NCI-H82 treated with DMSO at 0.1 percent for 48 hours (cell line): ENCODE measurements around the gene MAZ.
"Not testable (repeated sequence)": the region's sequence is repeated elsewhere in the genome, so short reads cannot be mapped to it uniquely, and the experiment has no call there.

Source experiments
- DNase-seq: peaks from one replicate; lab custom pipeline; 2025; ENCODE audit not compliant: unreplicated experiment; lab: John Stamatoyannopoulos, UW

The MAZ gene

DNA sequence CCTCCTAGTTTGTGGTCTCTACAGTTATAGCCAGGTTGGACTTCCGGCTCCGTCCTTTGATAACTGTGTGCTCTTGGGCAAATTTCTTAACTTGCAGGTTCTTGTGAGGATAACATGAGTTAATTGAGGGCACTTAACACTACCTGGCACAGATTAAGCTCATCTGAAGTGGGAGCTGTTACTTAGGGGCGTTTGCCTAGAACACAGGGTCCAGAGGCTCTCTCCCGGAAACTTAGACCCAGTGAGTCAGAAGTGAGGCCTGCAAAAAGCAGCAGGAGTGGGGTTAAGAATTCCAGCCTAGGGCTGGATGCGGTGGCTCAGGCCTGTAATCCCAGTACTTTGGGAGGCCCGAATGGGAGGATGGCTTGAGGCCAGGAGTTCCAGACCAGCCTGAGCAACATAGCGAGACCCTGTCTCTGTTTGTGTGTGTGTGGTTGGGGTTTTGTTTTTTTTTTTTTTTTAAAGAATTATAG, 15.3 kb downstream of the MAZ start:
- no peak for DNase-seq

DNA sequence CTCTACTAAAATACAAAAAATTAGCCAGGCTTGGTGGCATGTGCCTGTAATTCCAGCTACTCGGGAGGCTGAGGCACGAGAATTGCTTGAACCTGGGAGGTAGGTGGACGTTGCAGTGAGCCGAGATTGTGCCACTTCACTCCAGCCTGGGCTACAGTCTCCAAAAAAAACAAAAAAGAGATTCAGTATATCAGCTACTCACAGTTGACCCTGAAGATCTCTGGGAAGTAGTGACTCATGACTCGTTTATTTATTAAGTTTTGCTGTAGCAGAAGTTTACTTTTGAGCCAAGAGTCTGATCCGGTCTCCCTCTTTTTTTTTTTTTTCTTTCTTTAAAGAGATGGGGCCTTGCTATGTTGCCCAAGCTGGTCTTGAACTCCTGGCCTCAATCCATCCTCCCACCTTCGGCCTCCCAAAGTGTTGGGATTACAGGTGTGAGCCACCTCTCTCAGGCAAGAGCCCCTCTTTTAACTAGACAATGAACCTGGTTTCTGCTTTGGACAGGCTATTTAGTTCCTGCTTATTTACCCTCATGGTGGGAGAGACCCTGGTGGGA, 18.3 kb downstream of the MAZ start:
- DNase-seq, result no peak

DNA sequence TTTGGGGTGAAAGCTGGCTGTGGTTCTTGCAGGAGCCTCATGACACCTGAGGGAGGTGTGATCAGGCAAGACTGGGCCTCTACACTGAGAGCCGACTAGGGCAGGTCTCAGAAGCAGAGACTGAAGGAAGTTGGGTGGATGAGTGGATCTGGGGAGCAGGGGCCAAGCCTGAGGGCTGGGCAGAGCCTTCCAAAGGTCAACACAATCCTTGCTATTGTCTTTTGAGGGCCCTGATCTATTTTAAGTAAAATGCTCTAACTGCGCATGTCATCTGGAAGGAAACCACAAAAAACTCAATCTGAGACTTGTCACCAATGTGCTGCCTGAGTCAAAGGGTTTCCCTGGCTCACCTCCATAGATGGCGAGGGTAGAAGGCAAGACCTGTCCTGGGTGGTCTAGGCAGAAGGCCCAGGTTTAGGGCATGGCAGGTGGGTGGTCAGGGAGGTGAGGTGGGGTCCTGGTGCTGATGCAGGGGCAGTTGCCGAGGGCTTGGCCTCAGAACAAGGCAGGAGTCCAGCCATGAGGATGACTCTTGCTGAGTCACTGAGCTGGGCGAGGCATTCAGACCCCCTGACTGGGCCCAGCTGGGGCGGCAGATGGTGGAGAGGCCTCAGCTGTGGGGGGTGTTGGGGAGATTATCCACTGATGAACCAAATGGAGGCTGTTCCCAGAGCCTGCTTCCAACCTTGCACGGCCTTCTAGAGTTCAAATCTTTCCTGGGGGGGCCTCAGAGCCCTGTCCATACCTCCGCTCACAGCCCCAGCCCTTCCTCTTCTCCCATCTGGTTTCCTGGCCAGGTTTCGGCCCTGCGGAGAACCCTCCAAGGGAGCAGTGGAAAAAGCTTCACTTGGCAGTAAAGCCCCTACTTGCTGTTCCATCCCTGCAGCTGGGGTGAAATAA, 19.1 kb downstream of the MAZ start:
- DNase-seq, result peak; percentile 91

DNA sequence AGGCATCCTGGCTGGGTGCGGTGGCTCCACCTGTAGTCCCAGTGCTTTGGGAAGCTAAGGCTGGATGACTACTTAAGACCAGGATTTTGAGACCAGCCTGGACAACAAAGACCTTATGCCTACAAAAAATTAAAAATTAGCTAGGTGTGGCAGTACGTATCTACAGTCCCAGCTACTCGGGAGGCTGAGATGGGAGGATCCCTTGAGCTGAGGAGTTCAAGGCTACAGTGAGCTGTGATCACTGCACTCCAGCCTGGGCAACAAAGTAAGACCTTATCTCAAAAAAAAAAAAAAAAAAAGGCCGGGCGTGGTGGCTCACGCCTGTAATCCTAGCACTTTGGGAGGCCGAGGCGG, 20.0 kb downstream of the MAZ start:
- DNase-seq, result no peak

DNA sequence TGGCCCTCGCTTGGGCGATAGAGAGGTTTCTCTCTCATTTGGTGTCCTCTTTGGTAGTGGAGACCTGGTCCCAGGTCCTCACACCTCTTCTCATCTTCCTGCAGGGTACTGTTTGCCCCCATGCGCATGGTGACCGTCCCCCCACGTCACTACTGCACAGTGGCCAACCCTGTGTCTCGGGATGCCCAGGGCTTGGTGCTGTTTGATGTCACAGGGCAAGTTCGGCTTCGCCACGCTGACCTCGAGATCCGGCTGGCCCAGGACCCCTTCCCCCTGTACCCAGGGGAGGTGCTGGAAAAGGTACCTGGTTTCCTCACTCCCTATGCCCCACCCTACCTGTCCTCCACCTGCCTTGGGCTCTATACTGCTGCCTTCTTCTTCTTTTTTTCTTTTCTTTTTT, 24.4 kb downstream of the MAZ start:
- DNase-seq, result no peak

DNA sequence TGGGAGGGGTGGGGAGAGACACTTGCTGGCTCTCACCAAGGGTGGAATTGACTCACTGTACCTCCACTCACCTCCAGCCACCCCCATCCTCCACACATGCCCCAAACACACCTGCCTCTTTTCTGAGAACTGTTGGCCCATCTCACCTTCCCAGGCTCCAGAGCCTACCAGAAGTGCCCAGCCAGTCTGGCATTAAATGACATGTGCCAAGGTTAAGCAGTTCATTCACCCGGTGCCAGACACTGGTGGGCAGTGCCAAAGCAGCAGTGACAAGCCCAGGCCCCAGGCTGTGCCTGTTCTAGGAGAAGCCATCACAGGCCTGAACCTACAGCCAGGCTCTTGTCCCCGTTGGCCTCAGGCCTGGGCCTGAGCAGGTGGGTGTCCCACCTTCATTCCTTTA, 25.2 kb downstream of the MAZ start:
- DNase-seq, result no peak

DNA sequence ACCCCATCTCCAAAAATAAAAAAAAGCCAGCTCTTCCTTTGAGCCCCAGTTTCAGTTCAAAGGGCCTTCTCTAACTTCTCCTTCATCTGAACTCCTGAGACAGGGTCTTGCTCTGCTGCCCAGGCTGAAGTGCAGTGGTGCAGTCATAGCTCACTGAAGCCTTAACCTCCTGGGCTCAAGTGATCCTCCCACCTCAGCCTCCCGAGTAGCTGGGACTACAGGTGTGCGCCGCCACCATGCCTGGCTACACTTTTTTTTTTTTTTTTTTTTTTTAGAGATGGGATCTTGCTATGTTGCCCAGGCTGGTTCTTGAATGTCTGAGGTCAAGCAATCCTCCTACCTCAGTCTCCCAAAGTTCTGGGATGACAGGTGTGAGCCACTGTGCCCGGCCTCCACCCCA, 26.9 kb downstream of the MAZ start:
- not testable (repeated sequence) for DNase-seq

DNA sequence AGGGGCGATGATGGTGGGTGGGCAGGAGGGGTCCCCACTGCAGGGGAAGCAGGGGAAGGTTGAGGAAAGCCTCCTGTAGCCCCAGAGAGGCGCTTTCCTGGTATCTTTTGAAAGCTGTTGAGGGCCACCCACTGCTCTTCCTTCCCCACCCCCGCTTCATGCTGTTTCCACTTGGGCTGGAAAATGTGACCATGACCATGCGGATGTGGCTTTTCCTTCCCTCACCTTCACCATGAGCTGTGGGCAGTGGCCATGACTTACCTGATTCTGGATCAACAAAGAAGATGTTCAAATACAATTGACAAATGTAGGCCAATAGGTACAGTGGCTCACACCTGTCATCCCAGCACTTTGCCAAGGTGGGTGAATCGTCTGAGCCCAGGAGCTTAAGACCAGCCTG, 27.8 kb downstream of the MAZ start:
- DNase-seq, result no peak

DNA sequence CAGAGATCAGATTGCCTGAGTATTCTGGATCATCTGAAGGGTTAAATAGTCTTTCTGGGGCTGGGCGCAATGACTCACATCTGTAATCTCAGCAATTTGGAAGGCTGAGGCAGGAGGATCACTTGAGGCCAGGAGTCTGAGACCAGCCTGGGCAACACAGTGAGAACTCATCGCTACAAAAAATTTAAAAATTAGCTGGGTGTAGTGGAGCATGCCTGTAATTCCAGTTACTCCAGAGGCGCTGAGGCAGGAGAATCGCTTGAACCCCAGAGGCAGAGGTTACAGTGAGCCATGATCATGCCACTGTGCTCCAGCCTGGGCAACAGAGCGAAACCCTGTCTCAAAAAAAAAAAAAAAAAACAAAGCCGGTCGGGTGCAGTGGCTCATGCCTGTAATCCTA, 29.6 kb downstream of the MAZ start:
- no peak for DNase-seq

DNA sequence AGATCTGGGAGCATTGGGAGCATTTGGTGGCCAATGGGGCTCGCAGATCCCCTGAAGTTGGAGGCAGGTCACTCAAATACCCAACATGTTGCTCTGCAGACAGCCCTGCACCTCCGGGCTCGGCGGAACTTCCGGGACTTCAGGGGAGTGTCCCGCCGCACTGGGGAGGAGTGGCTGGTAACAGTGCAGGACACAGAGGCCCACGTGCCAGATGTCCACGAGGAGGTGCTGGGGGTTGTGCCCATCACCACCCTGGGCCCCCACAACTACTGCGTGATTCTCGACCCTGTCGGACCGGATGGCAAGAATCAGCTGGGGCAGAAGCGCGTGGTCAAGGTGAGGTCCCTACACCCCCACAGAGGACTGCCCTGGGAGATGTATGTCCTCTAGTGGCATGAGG, 30.3 kb downstream of the MAZ start:
- DNase-seq, result no peak

DNA sequence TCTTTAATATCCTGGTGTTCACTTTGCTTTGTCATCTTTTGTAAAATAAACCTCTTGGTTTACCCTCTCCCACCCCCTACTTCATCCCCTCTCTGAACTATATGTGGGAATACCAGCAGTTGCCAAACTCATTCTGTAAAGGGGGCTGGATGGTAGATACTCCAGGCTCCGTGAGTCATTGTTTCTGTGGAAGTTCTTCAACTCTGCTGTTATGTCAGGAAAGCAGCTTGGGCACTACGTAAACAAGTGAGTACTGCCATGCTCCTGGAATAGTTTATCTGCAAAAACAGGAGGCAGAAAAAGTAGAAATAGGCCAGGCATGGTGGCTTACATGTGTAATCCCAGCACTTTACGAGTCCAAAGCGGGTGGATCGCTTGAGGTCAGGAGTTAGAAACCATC, 31.5 kb downstream of the MAZ start:
- DNase-seq, result no peak

DNA sequence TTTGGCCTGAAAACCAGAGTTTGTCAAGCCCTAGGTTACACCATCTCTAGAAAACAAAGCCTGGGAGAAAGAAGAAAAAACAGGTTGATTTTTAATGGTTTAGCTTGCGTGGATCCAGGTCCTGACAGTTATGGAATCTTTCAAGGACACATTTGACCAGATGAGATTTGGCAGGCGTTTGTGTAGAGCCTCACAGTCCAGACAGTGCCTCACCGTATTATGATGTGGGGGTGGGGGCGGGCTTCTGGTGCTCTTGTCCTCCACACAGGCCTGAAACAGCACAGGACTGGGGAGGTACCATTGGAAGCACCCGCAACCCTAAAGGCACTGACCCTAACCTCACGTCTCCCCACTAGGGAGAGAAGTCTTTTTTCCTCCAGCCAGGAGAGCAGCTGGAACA, 33.5 kb downstream of the MAZ start:
- no peak for DNase-seq

DNA sequence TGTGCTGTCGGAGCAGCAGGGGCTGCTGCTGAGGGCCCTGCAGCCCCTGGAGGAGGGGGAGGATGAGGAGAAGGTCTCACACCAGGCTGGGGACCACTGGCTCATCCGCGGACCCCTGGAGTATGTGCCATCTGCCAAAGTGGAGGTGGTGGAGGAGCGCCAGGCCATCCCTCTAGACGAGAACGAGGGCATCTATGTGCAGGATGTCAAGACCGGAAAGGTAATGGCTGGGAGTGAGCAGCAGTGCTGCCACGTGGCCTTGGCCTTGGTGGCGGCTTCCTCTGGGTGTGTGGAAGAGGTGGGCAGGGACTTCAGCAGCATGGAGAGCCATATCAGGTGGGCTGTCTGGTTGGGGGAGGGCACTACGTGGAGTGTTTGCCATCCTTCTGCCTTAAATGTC, 33.9 kb downstream of the MAZ start:
- no peak for DNase-seq

DNA sequence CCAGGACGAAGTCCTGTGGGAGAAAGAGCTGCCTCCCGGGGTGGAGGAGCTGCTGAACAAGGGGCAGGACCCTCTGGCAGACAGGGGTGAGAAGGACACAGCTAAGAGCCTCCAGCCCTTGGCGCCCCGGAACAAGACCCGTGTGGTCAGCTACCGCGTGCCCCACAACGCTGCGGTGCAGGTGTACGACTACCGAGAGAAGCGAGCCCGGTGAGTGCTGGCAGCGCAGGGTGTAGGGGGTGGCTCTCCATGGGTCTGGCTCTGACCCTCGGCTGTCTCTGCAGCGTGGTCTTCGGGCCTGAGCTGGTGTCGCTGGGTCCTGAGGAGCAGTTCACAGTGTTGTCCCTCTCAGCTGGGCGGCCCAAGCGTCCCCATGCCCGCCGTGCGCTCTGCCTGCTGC, 35.3 kb downstream of the MAZ start:
- DNase-seq, result no peak

DNA sequence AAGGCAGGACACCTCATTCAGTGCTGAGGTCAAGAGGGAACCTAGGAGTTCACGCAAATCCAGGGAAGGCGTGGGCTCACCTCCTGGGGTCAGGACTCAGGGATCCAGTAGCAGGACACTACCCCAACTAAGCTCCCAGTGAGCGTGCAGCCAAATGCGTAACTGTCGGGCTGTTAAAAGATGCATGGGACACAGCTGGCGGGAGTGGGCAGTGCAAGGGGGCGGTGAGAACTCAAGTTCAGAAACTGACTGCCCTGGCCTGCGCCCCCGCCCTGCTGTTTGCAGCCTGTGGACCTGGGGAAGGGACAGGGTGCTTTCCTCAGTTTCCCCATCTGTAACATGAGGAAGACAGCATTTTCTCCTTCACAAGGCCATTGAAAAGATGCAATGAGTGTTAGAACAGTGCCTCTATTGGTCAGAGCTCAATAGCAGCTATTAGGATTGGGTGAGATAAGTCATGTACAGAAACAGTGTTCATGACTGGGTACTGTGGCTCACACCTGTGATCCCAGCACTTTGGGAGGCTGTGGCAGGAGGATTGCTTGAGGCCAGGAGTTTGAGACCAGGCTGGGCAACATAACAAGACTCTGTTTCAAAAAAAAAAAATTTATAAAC, 36.5 kb downstream of the MAZ start:
- DNase-seq, result no peak

DNA sequence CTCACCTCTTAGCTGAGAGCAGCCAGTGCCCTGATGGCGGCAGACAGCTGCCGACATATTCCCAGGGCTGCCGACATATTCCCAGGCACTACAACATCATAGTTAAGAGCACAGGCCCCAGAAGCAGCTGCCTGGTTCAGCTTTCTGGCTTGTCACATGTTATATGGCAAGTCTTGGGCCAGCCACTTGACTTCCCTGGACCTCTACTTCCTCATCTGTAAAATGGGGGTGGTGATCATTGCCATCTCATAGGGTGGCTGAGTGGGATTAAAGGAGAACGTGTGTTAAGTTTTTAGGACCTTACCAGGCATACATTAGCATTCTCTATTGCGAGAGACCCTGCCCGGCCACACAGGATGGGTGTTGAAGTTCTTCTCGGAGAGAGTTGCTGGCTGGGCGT, 37.6 kb downstream of the MAZ start:
- DNase-seq, result no peak

DNA sequence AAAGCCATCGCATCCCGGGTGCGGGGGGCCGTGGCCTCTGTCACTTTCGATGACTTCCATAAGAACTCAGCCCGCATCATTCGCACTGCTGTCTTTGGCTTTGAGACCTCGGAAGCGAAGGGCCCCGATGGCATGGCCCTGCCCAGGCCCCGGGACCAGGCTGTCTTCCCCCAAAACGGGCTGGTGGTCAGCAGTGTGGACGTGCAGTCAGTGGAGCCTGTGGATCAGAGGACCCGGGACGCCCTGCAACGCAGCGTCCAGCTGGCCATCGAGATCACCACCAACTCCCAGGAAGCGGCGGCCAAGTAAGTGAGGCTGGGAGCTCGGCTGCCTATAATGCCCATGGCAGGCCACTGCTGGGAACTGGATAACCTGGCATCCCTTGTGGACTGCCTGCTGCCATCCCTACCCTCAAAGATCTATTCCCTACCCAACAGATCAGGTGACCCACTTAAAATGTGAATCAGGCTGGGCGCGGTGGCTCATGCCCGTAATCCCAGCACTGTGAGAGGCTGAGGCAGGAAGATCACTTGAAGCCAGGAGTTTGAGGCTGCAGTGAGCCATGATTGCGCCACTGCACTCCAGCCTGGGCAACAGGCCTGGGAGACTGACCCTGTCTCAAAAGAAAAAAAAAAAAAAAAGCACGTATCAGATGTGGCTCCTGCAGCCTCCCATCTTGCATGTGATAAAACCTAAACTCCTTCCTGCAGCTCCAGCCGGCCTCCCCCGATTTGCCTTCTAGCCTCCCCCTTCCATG, 38.4 kb downstream of the MAZ start:
- no peak for DNase-seq

DNA sequence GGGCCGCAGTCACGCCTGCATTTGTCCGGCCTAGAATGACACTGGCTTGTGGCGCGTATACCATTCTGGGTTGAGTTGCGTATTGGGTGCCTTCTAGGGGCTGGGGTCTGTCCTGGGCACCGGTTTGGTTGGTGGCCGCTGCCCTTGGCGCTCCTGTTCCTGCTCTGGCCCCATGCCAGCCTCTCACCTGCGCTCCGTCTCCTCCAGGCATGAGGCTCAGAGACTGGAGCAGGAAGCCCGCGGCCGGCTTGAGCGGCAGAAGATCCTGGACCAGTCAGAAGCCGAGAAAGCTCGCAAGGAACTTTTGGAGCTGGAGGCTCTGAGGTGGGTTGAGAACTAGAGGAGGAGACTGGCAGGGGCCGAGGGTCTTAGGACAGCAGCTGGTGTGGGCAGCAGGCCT, 39.3 kb downstream of the MAZ start:
- no peak for DNase-seq

DNA sequence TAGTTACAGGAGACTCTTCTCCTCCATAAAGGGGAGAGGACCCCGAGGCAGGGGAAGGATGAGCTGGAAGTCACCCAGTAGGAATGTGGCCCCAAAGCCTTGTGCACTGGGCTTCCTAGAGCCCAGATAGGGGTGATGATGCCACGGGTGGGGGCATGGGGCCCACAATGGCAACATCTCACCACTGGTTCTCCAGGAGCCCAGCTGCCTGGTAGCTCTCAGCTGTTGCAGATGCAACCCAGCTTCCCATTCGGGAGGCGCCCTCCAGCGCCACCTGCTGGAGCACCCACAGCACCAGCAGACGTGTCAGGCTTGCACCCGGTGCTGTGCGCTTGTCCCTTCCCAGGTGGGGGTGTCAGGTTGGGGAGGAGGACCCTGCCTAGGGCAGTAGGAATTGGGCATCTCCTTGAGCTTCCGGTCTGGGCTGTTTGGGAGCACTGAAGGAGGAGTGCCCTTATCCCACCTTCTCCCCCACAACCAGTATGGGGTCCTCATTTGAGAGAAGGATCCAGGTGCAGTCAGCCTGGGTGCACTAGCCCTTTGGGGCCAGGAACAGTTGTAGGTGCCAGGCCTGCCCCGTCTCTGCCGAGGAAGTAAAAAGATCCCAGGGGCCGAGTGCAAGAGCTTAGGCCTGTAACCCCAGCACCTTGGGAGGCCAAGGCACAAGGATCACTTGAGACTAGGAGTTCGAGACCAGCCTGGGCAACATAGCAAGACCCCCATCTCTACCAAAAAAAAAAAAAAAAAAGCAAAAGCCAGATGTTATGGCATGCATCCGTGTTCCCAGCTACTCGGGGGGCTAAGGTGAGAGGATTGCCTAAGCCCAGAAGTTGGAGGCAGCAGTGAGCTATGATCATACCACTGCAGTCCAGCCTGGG, 42.3 kb downstream of the MAZ start:
- DNase-seq, result no peak

DNA sequence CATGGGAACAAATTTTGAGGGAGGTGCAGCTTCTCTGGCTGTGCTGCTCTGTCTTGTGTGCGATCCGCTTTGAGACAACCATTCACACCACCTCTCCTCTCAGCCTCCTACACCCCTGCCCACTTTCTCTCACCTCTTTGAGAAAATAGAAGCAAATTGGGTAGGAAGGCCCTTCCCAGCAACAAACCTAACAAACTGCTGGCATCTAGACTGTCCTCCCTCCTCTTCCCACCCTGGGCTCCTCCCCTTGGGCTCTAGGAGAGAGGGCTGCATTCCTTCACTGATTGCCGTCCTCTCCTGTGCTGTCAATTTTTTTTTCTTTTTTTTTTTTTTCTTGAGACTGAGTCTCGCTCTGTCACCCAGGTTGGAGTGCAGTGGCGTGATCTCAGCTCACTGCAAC, 43.2 kb downstream of the MAZ start:
- no peak for DNase-seq

DNA sequence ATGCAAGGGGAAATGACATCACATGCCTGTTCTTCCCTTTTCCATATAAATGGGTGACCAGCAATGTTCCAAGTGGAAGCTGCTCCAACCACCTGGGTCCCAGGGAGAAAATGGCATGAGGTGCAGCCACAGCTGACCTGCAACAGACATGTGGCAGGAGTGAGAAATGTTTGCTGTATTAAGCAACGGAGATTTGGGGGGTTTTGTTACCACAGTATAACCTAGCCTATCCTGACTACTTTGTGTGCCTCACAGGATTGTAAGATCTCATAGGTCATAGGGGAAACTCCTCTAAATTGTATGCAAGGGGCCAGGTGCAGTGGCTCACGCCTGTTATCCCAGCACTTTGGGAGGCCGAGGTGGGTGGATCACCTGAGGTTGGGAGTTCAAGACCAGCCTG, 44.7 kb downstream of the MAZ start:
- no peak for DNase-seq
